NCI-H2107 treated with DMSO at 0.1 percent for 48 hours (cell line): ENCODE data around the gene CTNNA2.
A peak's percentile ranks its signal among the peaks of the same experiment; 100 is the strongest.

ENCODE experiments used
- DNase-seq: peaks from one replicate; lab custom pipeline; 2025; ENCODE audit not compliant: unreplicated experiment; lab: John Stamatoyannopoulos, UW

CTNNA2 gene

DNA sequence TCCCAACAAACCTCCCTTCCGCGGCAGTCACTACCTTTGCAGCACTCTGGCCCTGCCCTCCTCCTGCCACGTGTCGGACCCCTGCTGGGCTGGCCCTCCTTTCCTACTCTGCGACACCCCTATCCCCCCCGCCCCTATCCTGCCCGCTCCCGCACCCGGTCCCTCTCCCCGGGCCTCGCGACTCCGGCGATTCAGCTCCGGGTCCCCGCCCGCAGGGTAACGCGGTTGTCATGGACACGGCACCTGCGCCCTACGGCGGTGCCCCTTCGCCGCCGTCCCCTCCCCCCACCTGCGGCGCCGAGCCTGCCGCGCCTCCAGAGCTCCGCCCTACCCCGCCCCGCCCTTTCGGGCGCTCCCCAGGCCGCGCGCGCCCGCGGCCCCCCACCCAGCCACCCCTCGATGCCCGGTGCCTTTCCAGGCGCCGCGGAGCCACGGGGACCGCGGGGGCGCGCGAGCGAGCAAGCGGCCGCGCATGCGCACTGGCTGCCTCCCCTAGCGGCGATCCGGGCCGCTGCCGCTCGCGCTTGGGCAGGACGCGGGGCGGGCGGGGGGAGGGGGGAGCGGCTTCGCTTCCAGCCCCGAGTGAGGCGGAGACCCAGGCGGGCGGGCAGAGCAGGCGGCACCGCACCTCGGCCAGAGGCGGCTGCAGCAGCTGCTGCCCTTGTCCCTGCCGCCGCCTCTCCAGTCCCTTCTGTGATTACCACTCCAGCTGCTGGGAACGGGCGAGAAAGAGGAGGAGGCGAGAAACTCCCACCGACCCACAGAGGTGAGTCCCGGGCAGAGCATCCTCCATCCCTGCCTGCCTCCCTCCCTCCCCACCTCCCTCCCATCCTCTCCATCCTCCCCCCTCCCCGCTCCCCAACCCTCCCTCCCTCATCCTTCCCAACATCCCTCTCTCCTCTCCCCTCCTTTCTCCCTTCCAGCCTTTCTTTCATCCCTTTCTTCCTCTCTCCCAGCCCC, at the start of gene CTNNA2:
CTNNA2 (plus strand) TSS at position 610 of the 960 bp plus-strand sequence.
- DNase-seq = peak; percentile 75

DNA sequence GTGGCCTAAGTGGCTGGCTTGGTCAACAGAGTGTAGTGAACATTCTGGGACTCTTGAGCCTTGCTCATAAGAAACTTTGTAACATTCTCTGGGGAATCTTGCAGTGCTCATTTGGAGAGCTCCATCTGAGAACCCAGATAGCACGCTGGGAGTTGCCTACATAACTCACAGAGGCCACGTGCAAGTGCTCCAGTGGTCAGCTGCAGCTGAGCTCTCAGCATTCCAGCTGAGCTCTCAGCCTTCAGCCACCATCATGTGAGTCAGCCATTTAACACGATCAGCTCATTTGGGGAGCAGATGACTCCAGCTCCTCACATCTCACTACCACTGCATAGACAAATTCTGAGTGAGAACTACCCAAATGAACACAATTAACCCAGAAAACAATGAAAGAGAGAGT, 25.5 kb upstream of the CTNNA2 start:
- DNase-seq = no peak

DNA sequence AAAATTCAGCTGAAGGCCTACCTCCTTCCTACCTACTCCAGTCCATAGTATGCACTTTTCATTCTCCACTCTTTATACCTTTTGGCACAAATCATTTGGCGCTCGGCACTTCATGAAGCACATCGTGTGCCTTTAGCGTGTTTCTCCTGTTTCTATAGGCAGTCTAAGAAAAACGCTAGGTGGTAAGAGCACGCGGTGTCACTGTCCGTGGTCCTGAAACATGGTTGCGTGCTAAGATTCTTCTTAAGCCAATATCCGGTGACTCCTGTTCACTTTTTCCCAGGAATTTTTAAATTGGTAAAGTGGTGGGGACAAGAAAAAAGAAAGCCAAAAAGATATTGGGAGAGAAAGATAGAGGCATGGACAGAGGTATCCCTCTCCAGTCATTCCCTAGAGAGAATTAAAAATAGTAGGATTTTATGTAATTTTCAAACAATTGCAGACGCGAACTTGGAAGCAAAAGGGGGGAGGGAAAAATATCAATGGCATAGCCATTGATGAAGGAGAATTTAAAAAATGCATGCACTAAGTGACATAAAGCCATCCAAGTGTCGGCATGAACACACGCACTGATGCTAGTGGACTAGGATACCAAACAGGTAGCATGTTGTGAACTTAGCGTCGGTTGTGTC, 1.4 kb upstream of the CTNNA2 start:
- no peak for DNase-seq

DNA sequence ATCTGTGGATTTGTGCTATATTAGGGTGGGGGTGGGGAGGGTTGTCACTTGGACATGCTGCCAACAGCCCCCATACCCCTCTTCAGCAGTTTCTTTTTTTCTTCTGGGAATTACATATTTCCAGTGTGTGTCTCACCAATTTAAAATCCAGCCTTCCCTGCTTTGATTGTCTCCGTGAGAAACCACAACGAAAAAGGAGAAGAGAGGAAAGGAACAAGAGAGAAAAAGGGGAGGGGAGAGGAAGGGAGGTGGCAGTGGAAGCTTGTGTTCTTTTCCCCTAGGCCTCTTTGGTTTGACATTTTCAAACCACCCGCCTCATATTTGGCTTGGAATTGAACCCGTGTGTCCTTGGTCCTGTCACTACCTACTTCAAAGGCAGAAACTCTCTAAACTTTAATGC, 860 bp downstream of the CTNNA2 start:
- no peak for DNase-seq

DNA sequence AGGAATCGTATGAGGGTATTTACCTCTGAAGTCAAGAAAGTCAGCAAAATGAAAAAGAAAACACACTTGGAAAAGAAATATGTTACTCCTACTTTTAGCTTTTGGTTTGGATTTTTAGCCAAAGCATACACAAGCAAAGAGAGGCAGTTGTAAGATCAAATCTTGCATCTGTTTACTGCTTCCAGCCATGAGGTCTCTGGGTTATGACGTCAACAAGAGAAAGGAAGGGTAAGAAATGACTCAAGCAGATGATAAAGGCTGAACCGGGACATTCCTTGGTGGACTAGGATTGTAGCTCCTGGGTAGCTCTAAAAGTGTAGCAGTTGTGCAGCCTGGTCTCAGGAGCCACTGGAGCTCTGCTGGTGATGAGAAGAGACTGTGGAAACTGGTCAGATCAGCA, 16.8 kb downstream of the CTNNA2 start:
- DNase-seq = no peak

DNA sequence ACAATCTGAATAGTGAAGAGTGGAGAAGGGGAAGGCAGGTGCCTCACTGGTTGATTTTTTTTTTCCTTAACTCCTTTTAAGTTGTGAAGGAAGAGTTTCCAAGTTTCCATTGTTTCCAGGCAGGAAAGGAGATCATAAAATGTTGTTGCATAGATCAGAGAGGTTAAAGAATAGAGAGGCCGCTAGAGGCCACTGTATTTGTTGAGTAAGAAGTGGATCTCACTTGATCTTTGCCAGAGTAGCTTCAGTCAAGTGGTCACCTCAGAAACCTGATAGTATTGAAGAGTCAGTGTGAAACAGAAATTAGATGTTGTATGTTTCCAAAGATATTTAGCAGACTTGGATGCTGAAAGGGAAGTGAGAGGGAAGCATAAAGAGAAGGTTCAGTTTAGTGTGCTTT, 17.6 kb downstream of the CTNNA2 start:
- peak; percentile 14 for DNase-seq

DNA sequence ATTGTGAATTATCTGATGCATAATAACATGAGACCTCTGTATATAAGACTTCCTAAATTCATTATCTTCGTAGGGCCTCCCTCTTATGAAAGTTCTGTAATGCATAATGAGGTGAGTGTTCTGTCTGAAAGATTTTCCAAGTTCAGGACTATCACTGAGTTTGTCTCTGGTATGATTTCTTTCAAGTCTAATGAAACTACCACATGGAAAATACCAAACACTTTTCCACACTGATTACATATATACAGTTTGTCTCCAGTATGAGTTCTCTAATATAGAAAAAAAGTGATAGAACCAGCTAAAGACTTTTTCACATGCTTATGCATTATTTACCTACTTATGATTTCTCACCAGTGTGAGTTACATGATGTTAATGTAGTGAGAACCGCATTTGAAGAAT, 34.7 kb downstream of the CTNNA2 start:
- DNase-seq = no peak

DNA sequence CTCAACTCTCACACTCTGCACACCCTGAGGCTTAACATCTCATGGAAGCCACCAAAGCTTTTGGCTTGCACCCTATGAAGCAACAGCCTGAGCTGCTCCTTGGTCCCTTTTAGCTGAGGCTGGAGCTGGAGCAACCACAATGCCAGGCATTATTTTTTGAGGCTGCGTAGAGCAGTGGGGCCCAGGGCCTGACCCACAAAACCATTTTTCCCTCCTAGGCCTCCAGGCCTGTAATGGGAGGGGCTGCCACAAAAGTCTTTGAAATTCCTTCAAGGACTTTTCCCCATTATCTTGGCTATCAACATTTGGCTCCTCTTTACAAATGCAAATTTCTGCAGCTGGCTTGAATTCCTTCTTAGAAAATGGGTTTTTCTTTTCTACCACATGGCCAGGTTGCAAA, 39.8 kb downstream of the CTNNA2 start:
- DNase-seq = no peak

DNA sequence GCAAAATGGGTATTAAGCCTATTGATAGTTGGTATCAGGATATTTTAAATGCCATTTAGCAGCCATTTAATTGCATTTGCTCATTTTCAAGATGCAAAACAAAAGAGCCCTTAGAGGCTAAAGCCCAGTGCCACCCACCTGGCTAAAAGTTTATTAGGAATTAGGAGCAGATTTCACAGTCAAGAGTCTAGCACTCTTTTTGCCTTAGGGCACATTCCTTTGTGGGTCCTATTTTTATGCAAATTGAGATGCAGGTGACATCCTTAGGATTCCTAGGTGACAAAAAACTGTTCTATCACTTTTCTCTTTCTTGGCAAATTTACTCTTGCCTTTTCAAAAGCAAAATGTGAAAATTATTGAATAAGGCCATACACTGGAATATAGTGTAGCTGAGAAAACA, 42.0 kb downstream of the CTNNA2 start:
- DNase-seq = no peak

DNA sequence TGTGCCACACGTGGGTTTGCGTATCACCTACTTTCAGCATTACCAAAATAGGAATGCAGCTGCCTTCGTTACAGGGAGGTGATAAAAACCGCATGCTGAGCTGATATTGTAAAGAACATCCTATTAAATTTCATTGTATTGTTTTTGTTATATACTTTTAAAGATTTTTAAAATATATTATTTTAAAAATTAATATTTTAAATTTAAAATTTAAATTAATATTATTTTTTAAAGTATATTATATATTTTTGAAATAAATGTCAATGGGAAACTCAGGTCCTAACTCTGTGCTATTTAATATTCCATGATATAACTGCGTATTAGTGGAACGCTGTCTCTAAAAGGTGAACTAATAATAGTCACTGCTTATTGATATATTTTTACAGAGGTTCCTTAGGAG, 51.2 kb downstream of the CTNNA2 start:
- no peak for DNase-seq

DNA sequence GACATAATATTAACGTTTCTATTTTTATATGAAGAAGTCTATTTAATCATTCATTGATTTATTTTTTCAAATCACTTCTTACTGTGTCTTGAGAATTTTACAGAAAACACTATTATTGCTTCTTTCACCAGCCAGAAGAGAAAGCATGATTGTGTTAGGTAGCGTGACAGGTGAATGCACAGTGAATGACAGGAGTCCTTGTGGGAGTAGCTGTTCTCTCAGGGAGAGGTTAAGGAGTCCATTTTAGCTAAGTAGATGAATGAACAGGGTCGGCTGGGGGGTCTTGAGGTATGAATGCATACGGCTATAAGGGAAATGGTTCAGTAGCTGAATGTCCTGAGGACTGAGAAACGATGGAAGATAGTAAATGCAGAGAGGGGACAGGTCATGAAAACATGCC, 56.2 kb downstream of the CTNNA2 start:
- no peak for DNase-seq

DNA sequence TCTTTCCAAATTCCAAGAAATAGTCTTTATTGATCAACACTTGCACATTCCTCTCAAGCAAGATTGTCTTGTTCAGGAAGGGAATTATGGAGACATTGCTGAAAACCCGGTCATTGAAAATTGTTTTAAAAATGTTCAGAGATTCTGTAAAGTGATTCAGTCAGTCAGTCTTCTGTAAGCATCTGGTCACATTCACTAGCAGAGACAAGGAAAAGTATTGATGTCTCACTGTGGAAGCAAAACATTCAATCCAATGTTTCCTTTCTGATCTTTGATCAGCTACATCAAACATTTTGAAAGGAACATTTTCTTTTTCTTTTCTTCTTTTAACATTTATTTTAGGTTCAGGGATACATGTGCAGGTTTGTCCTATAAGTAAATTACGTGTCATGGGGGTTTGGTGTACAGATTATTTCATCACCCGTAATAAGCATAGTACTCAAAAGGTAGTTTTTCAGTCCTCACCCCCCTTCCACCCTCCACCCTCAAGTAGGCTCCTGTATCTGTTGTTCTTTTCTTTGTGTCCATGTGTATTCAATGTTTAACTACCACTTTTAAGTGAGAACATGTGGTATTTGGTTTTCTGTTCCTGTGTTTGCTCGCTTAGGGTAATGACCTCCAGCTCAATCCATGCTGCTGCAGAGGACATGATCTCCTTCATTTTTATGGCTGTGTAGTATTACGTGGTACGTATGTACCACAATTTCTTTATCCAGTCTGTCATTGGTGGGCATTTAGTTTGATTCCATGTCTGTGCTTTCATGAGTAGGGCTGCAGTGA, 61.2 kb downstream of the CTNNA2 start:
- DNase-seq = no peak

DNA sequence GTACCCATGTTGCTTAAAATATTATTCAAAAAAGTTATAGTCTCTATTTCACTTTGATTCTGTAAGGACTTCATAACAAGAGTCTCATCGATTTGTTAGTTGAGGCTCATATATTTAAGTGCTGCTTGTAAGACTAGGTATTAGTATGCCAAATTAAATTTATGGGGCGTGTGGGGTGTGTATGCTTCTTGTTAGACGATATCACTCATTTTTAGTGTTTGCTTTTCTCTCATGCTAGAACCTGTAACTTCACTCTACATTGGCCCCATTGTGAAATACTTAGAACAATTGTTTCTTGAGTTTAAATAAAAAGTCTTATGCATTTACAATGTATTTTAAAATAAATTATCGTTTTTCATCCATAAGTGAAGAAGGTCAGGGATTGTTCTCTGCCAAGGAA, 63.6 kb downstream of the CTNNA2 start:
- no peak for DNase-seq

DNA sequence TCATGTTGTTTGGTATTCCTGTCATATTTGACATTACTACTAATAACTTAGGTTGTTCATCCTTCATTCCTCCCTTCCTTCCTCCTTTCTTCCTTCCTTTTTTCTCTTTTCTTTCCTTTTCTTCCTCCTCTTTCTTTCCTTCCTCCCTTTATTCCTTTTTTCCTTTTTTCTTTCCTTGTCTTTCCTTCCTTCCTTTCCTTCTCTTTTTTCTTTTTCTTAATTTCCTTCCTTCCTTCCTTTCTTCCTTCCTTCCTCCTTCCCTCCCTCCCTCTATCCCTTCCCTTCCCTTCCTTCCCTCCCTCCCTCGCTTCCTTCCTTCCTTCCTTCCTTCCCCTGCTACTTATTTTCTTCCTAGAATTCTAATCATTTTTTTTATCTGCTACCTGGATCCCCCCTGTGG, 66.1 kb downstream of the CTNNA2 start:
- no peak for DNase-seq

DNA sequence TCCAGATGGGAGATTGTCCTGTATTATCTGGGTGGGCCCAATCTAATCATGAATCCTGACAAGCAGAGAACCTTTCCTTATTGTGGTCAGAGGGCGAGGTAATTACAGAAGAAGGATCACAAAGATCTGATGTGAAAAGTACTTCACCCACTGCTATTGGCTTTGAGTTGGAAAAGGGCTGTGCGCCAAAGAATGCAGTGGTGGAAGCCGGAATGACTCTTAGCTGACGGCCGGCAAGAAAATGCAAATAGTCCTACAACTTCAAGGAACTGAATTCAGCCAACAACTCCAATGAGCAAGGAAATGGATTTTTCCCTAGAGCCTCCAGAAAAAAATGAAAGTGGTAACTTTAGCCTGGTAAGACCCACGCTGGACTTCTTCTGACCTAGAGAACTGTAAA, 67.3 kb downstream of the CTNNA2 start:
- DNase-seq = no peak

DNA sequence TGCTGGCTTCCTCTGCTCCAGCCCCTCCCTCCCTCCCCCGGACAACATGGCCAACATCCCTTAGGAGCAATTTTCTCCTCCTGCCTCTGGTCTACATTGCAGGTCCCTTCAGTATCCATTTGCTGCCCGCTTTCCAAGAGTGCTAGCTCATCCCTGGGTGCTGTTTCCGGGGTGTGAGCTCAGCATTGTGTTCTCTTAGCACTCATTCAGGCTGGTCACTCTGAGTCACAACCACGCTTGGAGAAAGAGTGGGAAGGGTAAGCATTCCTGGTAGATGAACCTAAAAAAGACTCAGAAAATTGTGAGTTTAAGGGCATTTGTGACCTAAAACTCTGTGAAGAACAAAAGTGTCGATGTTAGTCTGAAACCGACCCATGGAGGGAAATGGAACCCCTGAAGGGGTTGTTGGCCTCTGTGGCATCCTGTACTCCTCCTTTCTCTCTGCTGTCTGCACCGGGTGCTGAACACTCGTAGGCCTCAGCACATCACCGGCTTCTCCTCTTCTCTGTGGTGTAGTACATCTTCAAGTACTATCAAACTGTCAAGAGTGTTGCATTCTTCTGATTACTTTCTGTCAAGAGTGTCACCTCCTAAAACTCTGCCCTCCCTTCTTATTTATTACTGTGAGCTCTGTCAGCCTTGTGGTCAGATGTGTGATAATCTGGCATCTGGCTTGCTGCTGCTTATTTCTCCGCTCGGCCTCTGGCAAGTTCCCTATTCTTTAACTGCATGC, 73.0 kb downstream of the CTNNA2 start:
- DNase-seq = no peak

DNA sequence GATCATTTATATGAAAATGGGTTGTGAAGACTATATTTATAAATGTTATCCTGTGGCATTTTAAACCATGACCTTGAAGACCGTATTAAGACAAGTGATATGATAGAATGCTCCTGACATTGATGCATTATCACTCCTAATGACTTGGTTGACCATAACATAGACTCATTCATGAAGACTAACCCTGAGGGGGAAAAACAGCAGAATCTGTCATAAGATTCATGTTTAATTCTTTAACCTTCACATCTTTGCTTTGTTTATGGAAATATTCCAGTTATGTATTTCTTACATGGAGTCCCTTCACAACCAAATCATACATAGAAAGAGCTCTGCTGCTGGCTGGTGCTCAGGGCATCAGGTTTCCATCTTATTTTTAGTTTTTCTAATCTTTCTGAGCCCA, 78.4 kb downstream of the CTNNA2 start:
- DNase-seq = no peak

DNA sequence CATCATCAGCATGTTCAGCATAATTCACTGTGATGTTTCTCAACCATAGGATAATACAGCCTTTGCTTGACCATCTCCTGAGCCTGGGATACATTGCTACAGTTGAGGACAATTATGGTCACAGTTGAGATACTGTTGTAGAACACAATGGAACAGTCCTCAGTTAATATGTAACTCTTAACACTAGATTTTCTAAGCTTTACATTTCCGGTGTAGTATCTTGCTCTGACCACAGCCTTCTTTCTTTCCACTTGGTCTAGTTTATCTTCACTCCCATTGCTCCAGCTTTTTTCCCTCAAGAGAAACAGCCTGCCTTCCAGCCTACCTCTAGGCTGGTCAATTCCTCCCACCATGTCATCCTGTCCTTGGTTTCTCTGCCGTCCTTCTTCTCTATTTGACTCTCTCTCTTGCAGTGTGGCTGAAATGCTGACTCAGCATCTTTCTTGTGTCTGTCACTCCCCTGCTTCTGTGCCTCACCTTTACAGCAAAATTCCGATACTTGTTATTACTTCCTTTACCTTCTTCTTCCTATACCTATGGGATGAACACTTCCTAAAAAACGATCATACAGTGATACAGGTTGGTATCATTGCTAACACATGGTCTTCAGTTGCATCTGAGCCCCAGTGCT, 80.5 kb downstream of the CTNNA2 start:
- DNase-seq = no peak

DNA sequence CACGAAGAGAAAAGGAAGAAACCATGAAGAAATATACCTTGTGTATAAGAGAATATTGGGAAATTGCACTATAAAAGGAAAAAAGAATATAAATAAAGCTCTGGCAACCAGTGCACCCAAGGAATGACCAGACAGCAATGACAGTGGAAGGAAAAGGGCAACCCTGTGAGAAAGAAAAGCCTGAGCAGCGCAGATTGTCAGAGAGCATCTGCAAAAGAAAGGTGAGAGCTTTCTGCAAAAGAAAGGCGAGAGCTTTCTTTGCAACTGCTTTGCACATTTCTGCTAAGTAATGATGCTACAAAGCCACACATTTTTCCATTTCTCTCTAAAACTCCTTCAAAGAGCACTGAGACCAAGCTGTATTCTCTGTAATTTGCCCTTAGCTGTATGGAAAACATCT, 83.6 kb downstream of the CTNNA2 start:
- DNase-seq = no peak

DNA sequence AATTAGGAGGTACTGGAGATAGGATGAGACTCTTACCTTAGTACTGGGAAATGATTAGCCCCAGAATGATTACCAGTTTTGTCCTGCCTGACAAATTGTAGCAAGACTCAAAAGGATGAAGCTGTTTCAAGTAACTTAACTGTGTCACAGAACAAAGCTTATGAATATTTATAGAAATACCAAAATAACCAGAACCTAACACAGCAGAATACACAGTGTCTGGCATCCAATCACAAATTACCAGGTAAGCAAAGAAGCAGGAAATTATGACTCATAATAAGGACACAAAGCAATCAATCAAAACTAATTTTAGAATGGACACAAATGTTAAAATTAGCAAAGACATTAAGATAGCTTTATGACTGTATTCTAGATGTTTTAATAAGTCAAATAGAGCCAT, 91.9 kb downstream of the CTNNA2 start:
- no peak for DNase-seq
